Fibroblast of mammary gland (primary cell): ENCODE results near the gene GAD1.

Experiments
- DNase-seq: peaks from one replicate; pipeline ENCODE4 v3.0.0-alpha.2; 2010; ENCODE audit warnings: low read depth
- H3K4me3 ChIP-seq: 2 replicates; pipeline ENCODE4 v1.5.1; 2011; ENCODE audit warnings: low read depth, mild to moderate bottlenecking, low read length, moderate library complexity; ENCODE audit not compliant: control insufficient read depth
- CTCF ChIP-seq: conservative IDR thresholded peaks from 2 replicates; pipeline ENCODE4 v1.5.1; 2011; ENCODE audit warnings: low read depth, low read length, inconsistent platforms; ENCODE audit not compliant: control insufficient read depth, insufficient read depth

GAD1 gene

GRCh38 chr2:170817093-170818035 is 677 bp downstream of the GAD1 start:
- peak; percentile 16 for DNase-seq
- peak overlapping the region; percentile 7 for H3K4me3 ChIP-seq
- no peak for TF ChIP-seq CTCF

- no peak for TF ChIP-seq CTCF
- no peak overlapping the region for H3K4me3 ChIP-seq
- DNase-seq, result no peak
Observed at GRCh38 chr2:170818036-170818751, 1.5 kb downstream of the GAD1 start.

- no peak for DNase-seq
- H3K4me3 ChIP-seq, result no peak overlapping the region
- no peak for TF ChIP-seq CTCF
Observed at GRCh38 chr2:170818752-170819470, 2.2 kb downstream of the GAD1 start.

- no peak for TF ChIP-seq CTCF
- no peak for DNase-seq
- H3K4me3 ChIP-seq, result no peak overlapping the region
Observed at GRCh38 chr2:170819680-170820664, 3.3 kb downstream of the GAD1 start.

- no peak overlapping the region for H3K4me3 ChIP-seq
- no peak for DNase-seq
- TF ChIP-seq CTCF, result no peak
Observed at GRCh38 chr2:170820757-170821530, 4.3 kb downstream of the GAD1 start.
